HCT116 (cell line): ENCODE measurements around the gene SYT9. TPM values are rescaled to one million over a fixed set of nuclear protein-coding genes. Genes with fewer than 3 reads are reported as not detected.

Experiments used
- ATAC-seq: fragments of 200-7000 bp; cut with Tn5 transposase; 2 replicates; pipeline ENCODE4 v1.9.1; 2020; ENCODE audit warnings: mild to moderate bottlenecking, moderate library complexity
- BruUV-seq: library from RNA; stranded (reverse); fragments of 400-500 nt; replicated peaks from 2 replicates; lab custom pipeline; 2021; lab: Mats Ljungman, UMichigan
- CTCF ChIA-PET: fragments of 300-600 bp; sonication (Branson Sonifier 250); formaldehyde crosslinking; loops from one replicate; lab custom pipeline; 2021; ENCODE audit warnings: antibody characterized with exemption; lab: Charles Lee
- POLR2A ChIA-PET: fragments of 300-600, 350-600 bp; sonication (Branson Sonifier 250); formaldehyde crosslinking; loops from one replicate; lab custom pipeline; 2021; ENCODE audit warnings: antibody characterized with exemption; lab: Charles Lee
- RAD21 ChIA-PET, 2 experiments: fragments of 300-600 bp; sonication (Branson Sonifier 250); formaldehyde crosslinking; loops; one replicate each; lab custom pipeline; 2023; ENCODE audit warnings: low total read pairs in 2 of 2; ENCODE audit not compliant: uncharacterized antibody in 2 of 2, unreplicated experiment in 2 of 2, low non-redundant PET in 1 of 2; lab: Charles Lee
- DNase-seq: peaks from one replicate; pipeline ENCODE4 v3.0.0-alpha.2; 2010; ENCODE audit warnings: low read depth, low spot score
- H2AFZ ChIP-seq: fragments of 200-600 bp; shearing (Covaris generic), sonication (generic); 2 replicates; pipeline ENCODE4 v1.6.1; 2017; ENCODE audit warnings: low read depth, mixed run types, mixed read lengths, antibody characterized with exemption, low read length; ENCODE audit not compliant: poor library complexity, severe bottlenecking
- H3K27ac ChIP-seq: 2 replicates; pipeline ENCODE4 v1.5.1; 2012; ENCODE audit warnings: low read depth, low read length
- H3K27me3 ChIP-seq: fragments of 200-600 bp; sonication (generic); 2 replicates; pipeline ENCODE4 v1.6.1; 2016; ENCODE audit warnings: mixed run types, low read length, mixed read lengths; ENCODE audit not compliant: insufficient read depth
- H3K36me3 ChIP-seq, 2 experiments: fragments of 200-500 bp in 1 of 2; fragments of 200-600 bp in 1 of 2; sonication (Bioruptor generic) in 1 of 2; sonication (generic) in 1 of 2; 2 replicates each; pipeline versions ENCODE4 v1.5.1 to v1.6.1; 2014 to 2016; ENCODE audit warnings: low read length in 2 of 2, inconsistent platforms in 1 of 2, mixed read lengths in 1 of 2, mixed run types in 1 of 2; ENCODE audit not compliant: insufficient read depth in 2 of 2, control insufficient read depth in 1 of 2
- H3K4me1 ChIP-seq, 2 experiments: fragments of 200-600 bp in 1 of 2; sonication (generic) in 1 of 2; 2 replicates each; pipeline versions ENCODE4 v1.5.1 to v1.6.1; 2012 to 2017; ENCODE audit warnings: low read length in 2 of 2, inconsistent platforms in 1 of 2, mild to moderate bottlenecking in 1 of 2, mixed read lengths in 1 of 2, mixed run types in 1 of 2, moderate library complexity in 1 of 2; ENCODE audit not compliant: insufficient read depth in 2 of 2, control insufficient read depth in 1 of 2
- H3K4me2 ChIP-seq: fragments of 200-600 bp; sonication (generic); 2 replicates; pipeline ENCODE4 v1.6.1; 2017; ENCODE audit warnings: mixed run types, low read length, mixed read lengths
- H3K4me3 ChIP-seq, 2 experiments: fragments of 200-600 bp in 1 of 2; sonication (generic) in 1 of 2; replicated peaks in 1 of 2; 2 replicates each; pipeline ENCODE4 v1.5.1; 2011 to 2016; ENCODE audit warnings: low read length in 2 of 2, control low read depth in 1 of 2, low read depth in 1 of 2, mild to moderate bottlenecking in 1 of 2, mixed read lengths in 1 of 2, mixed run types in 1 of 2
- H3K79me2 ChIP-seq: fragments of 200-600 bp; sonication (generic); 2 replicates; pipeline ENCODE4 v1.6.1; 2017; ENCODE audit warnings: mild to moderate bottlenecking, mixed run types, low read length, moderate library complexity, mixed read lengths; ENCODE audit not compliant: insufficient read depth
- H3K9ac ChIP-seq: fragments of 200-600 bp; sonication (generic); 2 replicates; pipeline ENCODE4 v1.6.1; 2016; ENCODE audit warnings: low read length, mixed read lengths
- H3K9me2 ChIP-seq: fragments of 200-600 bp; sonication (generic), shearing (Covaris generic); 2 replicates; pipeline ENCODE4 v1.6.1; 2017; ENCODE audit warnings: mixed run types, mild to moderate bottlenecking, moderate library complexity; ENCODE audit not compliant: insufficient read depth
- H3K9me3 ChIP-seq, 2 experiments: fragments of 200-500 bp in 1 of 2; fragments of 200-600 bp in 1 of 2; sonication (Bioruptor generic) in 1 of 2; sonication (generic) in 1 of 2; 2 replicates each; pipeline ENCODE4 v1.6.1; 2014 to 2017; ENCODE audit warnings: low read length in 2 of 2, mixed read lengths in 2 of 2, inconsistent platforms in 1 of 2, low read depth in 1 of 2, mild to moderate bottlenecking in 1 of 2, mixed run types in 1 of 2, moderate library complexity in 1 of 2; ENCODE audit not compliant: control insufficient read depth in 1 of 2, insufficient read depth in 1 of 2
- H4K20me1 ChIP-seq: fragments of 200-600 bp; sonication (generic), shearing (Covaris generic); 2 replicates; pipeline ENCODE4 v1.6.1; 2017; ENCODE audit warnings: mixed run types, mild to moderate bottlenecking, moderate library complexity; ENCODE audit not compliant: insufficient read depth
- ATF3 ChIP-seq: IDR thresholded peaks from 2 replicates; pipeline ENCODE4 v1.6.1; 2012
- CEBPB ChIP-seq: IDR thresholded peaks from 2 replicates; pipeline ENCODE4 v1.6.1; 2012; ENCODE audit warnings: low read depth
- EGR1 ChIP-seq: IDR thresholded peaks from 2 replicates; pipeline ENCODE4 v1.6.1; 2012; ENCODE audit warnings: low read depth
- ELF1 ChIP-seq: IDR thresholded peaks from 2 replicates; pipeline ENCODE4 v1.6.1; 2012; ENCODE audit warnings: low read depth, borderline replicate concordance
- EZH2 ChIP-seq: fragments of 200-600 bp; sonication (generic); IDR thresholded peaks from 2 replicates; pipeline ENCODE4 v1.6.1; 2017; ENCODE audit warnings: antibody characterized with exemption, mixed run types
- FOSL1 ChIP-seq: IDR thresholded peaks from 2 replicates; pipeline ENCODE4 v1.6.1; 2012; ENCODE audit warnings: low read depth
- POLR2A ChIP-seq: IDR thresholded peaks from 2 replicates; pipeline ENCODE4 v1.7.0; 2011; ENCODE audit warnings: borderline replicate concordance; ENCODE audit not compliant: insufficient read depth, insufficient read length; ENCODE audit errors: extremely low read depth
- POLR2AphosphoS5 ChIP-seq: IDR thresholded peaks from 2 replicates; pipeline ENCODE4 v1.6.1; 2011; ENCODE audit warnings: mild to moderate bottlenecking, low read depth, low read length, moderate library complexity
- RAD21 ChIP-seq: IDR thresholded peaks from 2 replicates; pipeline ENCODE4 v1.6.1; 2012; ENCODE audit warnings: low read depth, mild to moderate bottlenecking
- REST ChIP-seq: IDR thresholded peaks from 2 replicates; pipeline ENCODE4 v1.6.1; 2012; ENCODE audit warnings: low read depth
- TCF7L2 ChIP-seq: IDR thresholded peaks from 2 replicates; pipeline ENCODE4 v1.7.0; 2011; ENCODE audit warnings: borderline replicate concordance, inconsistent platforms; ENCODE audit not compliant: insufficient read depth, insufficient read length; ENCODE audit errors: extremely low read depth
- YY1 ChIP-seq: IDR thresholded peaks from 2 replicates; pipeline ENCODE4 v1.6.1; 2011; ENCODE audit warnings: low read length, low read depth, moderate library complexity, mild to moderate bottlenecking; ENCODE audit not compliant: insufficient replicate concordance; ENCODE audit errors: extremely low read depth
- ZNF274 ChIP-seq: fragments of 200-500 bp; sonication (Bioruptor generic); IDR thresholded peaks from 2 replicates; pipeline ENCODE4 v1.6.1; 2014; ENCODE audit warnings: mild to moderate bottlenecking, low read depth, low read length, inconsistent platforms
- intact Hi-C: fragments of 100-400 bp; cut with micrococcal nuclease; formaldehyde crosslinking; loops from 2 replicates; pipeline ENCODE4 v1.10.0; 2022
- total RNA-seq: library from RNA; stranded (reverse); gene quantifications from one replicate; pipeline ENCODE4 v1.2.1, GENCODE V29; 2021; ENCODE audit not compliant: unreplicated experiment
- TF ChIP-seq, protein P1 (sequence below): IDR thresholded peaks from 2 replicates; pipeline ENCODE4 v1.6.1; 2011; ENCODE audit warnings: mild to moderate bottlenecking, low read length, moderate library complexity; ENCODE audit not compliant: insufficient replicate concordance; ENCODE audit errors: extremely low read depth
- TF ChIP-seq, protein P2 (sequence below): IDR thresholded peaks from 2 replicates; pipeline ENCODE4 v1.6.1; 2012

SYT9 gene
- total RNA-seq, 1 experiment from 2014 or later = not detected

- Histone ChIP-seq H4K20me1 (no peaks in the 10 kb centered on the region), H3K27ac (no peak overlapping the region), H3K4me1 (no peaks in the 10 kb centered on the region), H2AFZ (no peak overlapping the region), H3K4me2 (no peak overlapping the region), H3K36me3 (no peaks in the 10 kb centered on the region), H3K79me2 (no peaks in the 10 kb centered on the region), H3K4me3 (no peak overlapping the region), H3K9me3 (no peaks in the 10 kb centered on the region), H3K9ac (no peak overlapping the region)
- no TSS peak for BruUV-seq
- ATAC-seq = no peak
- intact Hi-C loops = no loop called here
- POLR2A ChIA-PET = no interaction called here
- TF ChIP-seq FOSL1 (no peak), EZH2 (no peak), ELF1 (no peak), POLR2AphosphoS5 (no peak), POLR2A (no peak), ZNF274 (no peak), YY1 (no peak), REST (no peak), EGR1 (no peak), RAD21 (no peak), TCF7L2 (no peak), CEBPB (no peak), ATF3 (no peak)
- TF ChIP-seq, protein P1, sequence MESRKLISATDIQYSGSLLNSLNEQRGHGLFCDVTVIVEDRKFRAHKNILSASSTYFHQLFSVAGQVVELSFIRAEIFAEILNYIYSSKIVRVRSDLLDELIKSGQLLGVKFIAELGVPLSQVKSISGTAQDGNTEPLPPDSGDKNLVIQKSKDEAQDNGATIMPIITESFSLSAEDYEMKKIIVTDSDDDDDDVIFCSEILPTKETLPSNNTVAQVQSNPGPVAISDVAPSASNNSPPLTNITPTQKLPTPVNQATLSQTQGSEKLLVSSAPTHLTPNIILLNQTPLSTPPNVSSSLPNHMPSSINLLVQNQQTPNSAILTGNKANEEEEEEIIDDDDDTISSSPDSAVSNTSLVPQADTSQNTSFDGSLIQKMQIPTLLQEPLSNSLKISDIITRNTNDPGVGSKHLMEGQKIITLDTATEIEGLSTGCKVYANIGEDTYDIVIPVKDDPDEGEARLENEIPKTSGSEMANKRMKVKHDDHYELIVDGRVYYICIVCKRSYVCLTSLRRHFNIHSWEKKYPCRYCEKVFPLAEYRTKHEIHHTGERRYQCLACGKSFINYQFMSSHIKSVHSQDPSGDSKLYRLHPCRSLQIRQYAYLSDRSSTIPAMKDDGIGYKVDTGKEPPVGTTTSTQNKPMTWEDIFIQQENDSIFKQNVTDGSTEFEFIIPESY = no peak
- TF ChIP-seq, protein P2, sequence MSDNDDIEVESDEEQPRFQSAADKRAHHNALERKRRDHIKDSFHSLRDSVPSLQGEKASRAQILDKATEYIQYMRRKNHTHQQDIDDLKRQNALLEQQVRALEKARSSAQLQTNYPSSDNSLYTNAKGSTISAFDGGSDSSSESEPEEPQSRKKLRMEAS = no peak
- TF ChIP-seq, all 23 proteins: peak for 0
- DNase-seq = no peak
- Histone ChIP-seq H3K9me2 (no peaks in the 10 kb centered on the region), H3K27me3 (peaks cover 38% of the 10 kb centered on the region)
- ChIA-PET CTCF (no interaction called here), RAD21 (no interaction called here)
Observed at GRCh38 chr11:7268758-7269157, 17.1 kb downstream of the SYT9 start.
